HEK293T (cell line): ENCODE measurements around the gene GGT1.

Experiments
- CTCF ChIA-PET: fragments of 350-600 bp; formaldehyde crosslinking; extraction: SDS; loops from one replicate; lab custom pipeline; 2021; ENCODE audit warnings: antibody characterized with exemption, inconsistent platforms; lab: Yijun Ruan, JAX
- POLR2A ChIA-PET: fragments of 350-600 bp; formaldehyde crosslinking; extraction: SDS; loops from one replicate; lab custom pipeline; 2020; ENCODE audit warnings: antibody characterized with exemption, inconsistent platforms; lab: Yijun Ruan, JAX
- DNase-seq: peaks from one replicate; pipeline ENCODE4 v3.0.0; 2012; ENCODE audit warnings: mixed read lengths; ENCODE audit errors: extremely low spot score
- BHLHE40 ChIP-seq: fragments of 450-650 bp; IDR thresholded peaks from 2 replicates; pipeline ENCODE4 v1.6.1; 2016; ENCODE audit warnings: mild to moderate bottlenecking, moderate library complexity, borderline replicate concordance
- CTBP1 ChIP-seq: fragments of 450-650 bp; IDR thresholded peaks from 2 replicates; pipeline ENCODE4 v1.6.1; 2016; ENCODE audit warnings: borderline replicate concordance
- ELF4 ChIP-seq: fragments of 450-650 bp; IDR thresholded peaks from 2 replicates; pipeline ENCODE4 v1.6.1; 2017; ENCODE audit warnings: antibody characterized with exemption
- FOXA1 ChIP-seq: fragments of 450-650 bp; IDR thresholded peaks from 2 replicates; pipeline ENCODE4 v1.6.1; 2016; ENCODE audit warnings: mild to moderate bottlenecking
- FOXK2 ChIP-seq: fragments of 450-650 bp; IDR thresholded peaks from 2 replicates; pipeline ENCODE4 v1.6.1; 2016; ENCODE audit warnings: mild to moderate bottlenecking
- FOXM1 ChIP-seq: fragments of 450-650 bp; IDR thresholded peaks from 2 replicates; pipeline ENCODE4 v1.6.1; 2017; ENCODE audit warnings: mild to moderate bottlenecking, borderline replicate concordance
- HDGF ChIP-seq: fragments of 450-650 bp; IDR thresholded peaks from 2 replicates; pipeline ENCODE4 v1.6.1; 2017; ENCODE audit warnings: antibody characterized with exemption, borderline replicate concordance
- LEF1 ChIP-seq: fragments of 450-650 bp; IDR thresholded peaks from 2 replicates; pipeline ENCODE4 v1.6.1; 2017; ENCODE audit warnings: mild to moderate bottlenecking, borderline replicate concordance
- NFRKB ChIP-seq: fragments of 450-650 bp; IDR thresholded peaks from 2 replicates; pipeline ENCODE4 v1.6.1; 2016; ENCODE audit warnings: mild to moderate bottlenecking, moderate library complexity
- PKNOX1 ChIP-seq: fragments of 450-650 bp; IDR thresholded peaks from 2 replicates; pipeline ENCODE4 v1.6.1; 2016
- SP1 ChIP-seq: fragments of 450-650 bp; IDR thresholded peaks from 2 replicates; pipeline ENCODE4 v1.6.1; 2017
- SUZ12 ChIP-seq: fragments of 450-650 bp; IDR thresholded peaks from 2 replicates; pipeline ENCODE4 v1.6.1; 2016; ENCODE audit warnings: mild to moderate bottlenecking
- TARDBP ChIP-seq: fragments of 450-650 bp; IDR thresholded peaks from 2 replicates; pipeline ENCODE4 v1.6.1; 2016
- ZNF384 ChIP-seq: fragments of 450-650 bp; IDR thresholded peaks from 2 replicates; pipeline ENCODE4 v1.6.1; 2016

Gene GGT1

GRCh38 chr22:24563246-24563645 is 39.7 kb upstream of the GGT1 start:
- POLR2A ChIA-PET: interaction anchor here (3.8 kb wide), 1 partner anchor 9 kb away, joined by 17 read pairs; the partner anchor contains the start of gene GUCD1
- CTCF ChIA-PET: no interaction called here
- no peak for DNase-seq
- TF ChIP-seq SUZ12 (no peak), TARDBP (no peak), ELF4 (no peak), LEF1 (no peak), ZNF384 (no peak)

- DNase-seq: no peak
- ChIA-PET POLR2A (interaction anchor here (1.2 to 3.8 kb wide), 2 partner anchors 8 to 10 kb away, joined by 5 to 17 read pairs; partner anchors contain the start of gene GUCD1), CTCF (no interaction called here)
- TF ChIP-seq BHLHE40: no peak
- TF ChIP-seq PKNOX1: no peak; the same call in 1 of the 2 replicates
- TF ChIP-seq SP1: no peak
- TF ChIP-seq ELF4: no peak
- no peak for TF ChIP-seq ZNF384
These were observed 38.5 kb upstream of the GGT1 start for GRCh38 chr22:24564376-24565058.

- no peak for DNase-seq
- ChIA-PET POLR2A (interaction anchor here (3.8 kb wide), 1 partner anchor 11 kb away, joined by 17 read pairs; the partner anchor contains the start of gene GUCD1), CTCF (no interaction called here)
- TF ChIP-seq PKNOX1 (no peak), TARDBP (no peak)
These were observed 37.9 kb upstream of the GGT1 start for GRCh38 chr22:24565077-24565476.

GRCh38 chr22:24566899-24567511 is 36.0 kb upstream of the GGT1 start:
- no peak for DNase-seq
- POLR2A ChIA-PET: interaction anchor here (3.8 kb wide), 1 partner anchor 13 kb away, joined by 17 read pairs; the partner anchor contains the start of gene GUCD1
- CTCF ChIA-PET: no interaction called here
- TF ChIP-seq BHLHE40 (no peak), FOXK2 (no peak), HDGF (no peak), ZNF384 (no peak), LEF1 (no peak), SP1 (no peak), CTBP1 (no peak)

GRCh38 chr22:24567668-24568067 is 35.3 kb upstream of the GGT1 start:
- DNase-seq: no peak
- ChIA-PET CTCF (no interaction called here), POLR2A (interaction anchor here (0.7 kb wide), 1 partner anchor 13 kb away, joined by 3 read pairs; the partner anchor contains the start of gene GUCD1)
- TF ChIP-seq PKNOX1 (no peak), NFRKB (no peak), LEF1 (no peak), ELF4 (no peak), BHLHE40 (no peak)

GRCh38 chr22:24571266-24571665 is 31.7 kb upstream of the GGT1 start:
- no peak for DNase-seq
- TF ChIP-seq HDGF (no peak), ELF4 (no peak), BHLHE40 (no peak), FOXM1 (no peak), CTBP1 (no peak), NFRKB (no peak), SUZ12 (no peak), TARDBP (no peak), LEF1 (no peak), FOXA1 (no peak)
- ChIA-PET CTCF (no interaction called here), POLR2A (interaction anchor here (1.0 kb wide), 1 partner anchor 15 kb away, joined by 5 read pairs; the partner anchor contains the start of gene SNRPD3)

- no peak for TF ChIP-seq ZNF384
- TF ChIP-seq FOXK2: no peak
- TF ChIP-seq LEF1: no peak
- TF ChIP-seq FOXM1: no peak
- no peak for TF ChIP-seq PKNOX1
- no peak for TF ChIP-seq BHLHE40
- ChIA-PET POLR2A (no interaction called here), CTCF (interaction anchor here (0.7 kb wide), 1 partner anchor 885 kb away, joined by 3 read pairs; no protein-coding TSS in a partner anchor)
- DNase-seq: no peak
These were observed 26.2 kb upstream of the GGT1 start for GRCh38 chr22:24576778-24577177.
